ENCODE measurements around the gene SPATA46.

The SPATA46 gene

DNA sequence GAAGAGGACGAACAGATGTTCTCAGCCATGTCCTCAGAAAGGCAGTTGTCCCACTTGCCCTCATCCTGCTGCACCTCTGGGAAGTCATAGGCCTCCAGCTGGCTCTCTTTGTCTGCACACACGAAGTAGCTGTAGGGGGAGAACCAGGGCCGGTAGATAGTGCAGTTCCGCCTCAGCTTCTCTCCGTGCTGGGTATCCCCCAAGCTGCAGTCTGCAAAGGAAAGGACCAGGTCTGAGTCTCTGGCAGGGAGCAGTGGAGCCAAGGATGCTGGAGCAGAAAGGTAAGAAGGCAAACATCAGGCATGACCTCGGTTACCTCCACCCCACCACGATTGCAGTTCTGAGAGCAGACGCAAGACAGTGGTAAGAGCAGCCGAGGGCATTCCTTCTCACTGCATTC, 2.2 kb downstream of the SPATA46 start:
- no peak for DNase-seq (ENCODE audit: low spot score)

DNA sequence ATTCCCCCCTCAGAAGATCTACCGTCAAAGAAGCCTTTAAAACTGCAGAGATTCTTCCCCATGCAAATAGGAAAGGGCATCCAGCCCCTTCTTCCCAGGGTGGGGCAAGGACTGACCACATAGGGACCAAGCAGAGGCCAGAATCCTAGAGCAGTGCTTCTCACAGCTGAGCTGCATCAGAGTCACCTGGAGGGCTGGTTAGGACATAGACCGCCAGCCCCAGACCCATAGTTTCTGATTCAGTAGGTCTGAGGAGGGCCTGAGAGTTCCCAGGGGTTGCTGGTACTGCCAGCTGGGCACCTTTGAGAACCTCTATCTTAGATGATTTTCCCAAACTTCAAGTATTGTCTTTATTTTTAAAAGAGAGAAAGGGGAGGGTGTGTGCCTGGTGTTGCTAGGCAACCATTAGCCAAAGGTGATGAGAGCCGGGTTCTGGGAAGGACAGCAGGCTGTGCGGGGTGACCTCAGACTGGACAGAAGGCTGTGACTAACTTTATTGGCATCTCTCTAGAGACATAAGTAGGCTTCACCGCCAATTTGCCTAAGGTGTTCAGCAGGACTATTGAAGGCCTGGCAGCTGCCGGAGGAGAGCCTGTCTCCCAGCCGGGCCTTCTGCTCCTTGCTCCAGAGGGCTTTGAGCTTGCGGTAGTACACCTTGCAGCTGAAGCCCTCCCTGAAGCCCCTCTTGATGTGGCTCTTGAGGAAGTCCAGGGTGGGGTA, 3.0 kb downstream of the SPATA46 start:
- no peak for DNase-seq (ENCODE audit: low spot score)

DNA sequence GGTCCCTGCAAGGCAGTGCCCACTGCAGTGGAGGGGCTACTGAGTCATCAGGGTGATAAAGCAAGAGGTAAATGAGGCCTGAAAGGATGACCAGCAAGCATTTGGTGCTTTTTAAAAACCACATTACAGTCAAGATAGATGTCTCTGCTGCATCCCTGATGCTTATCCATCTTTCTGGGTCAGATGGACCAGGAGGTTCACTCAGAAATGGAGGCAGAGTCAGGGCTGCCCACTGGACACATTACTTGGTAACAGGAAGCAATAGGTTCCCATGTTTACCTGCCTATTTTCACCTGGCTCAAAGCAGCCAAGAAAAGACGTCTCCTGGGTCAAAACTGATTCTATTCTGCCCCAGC, 3.6 kb downstream of the SPATA46 start:
- no peak for DNase-seq (ENCODE audit: low spot score)

DNA sequence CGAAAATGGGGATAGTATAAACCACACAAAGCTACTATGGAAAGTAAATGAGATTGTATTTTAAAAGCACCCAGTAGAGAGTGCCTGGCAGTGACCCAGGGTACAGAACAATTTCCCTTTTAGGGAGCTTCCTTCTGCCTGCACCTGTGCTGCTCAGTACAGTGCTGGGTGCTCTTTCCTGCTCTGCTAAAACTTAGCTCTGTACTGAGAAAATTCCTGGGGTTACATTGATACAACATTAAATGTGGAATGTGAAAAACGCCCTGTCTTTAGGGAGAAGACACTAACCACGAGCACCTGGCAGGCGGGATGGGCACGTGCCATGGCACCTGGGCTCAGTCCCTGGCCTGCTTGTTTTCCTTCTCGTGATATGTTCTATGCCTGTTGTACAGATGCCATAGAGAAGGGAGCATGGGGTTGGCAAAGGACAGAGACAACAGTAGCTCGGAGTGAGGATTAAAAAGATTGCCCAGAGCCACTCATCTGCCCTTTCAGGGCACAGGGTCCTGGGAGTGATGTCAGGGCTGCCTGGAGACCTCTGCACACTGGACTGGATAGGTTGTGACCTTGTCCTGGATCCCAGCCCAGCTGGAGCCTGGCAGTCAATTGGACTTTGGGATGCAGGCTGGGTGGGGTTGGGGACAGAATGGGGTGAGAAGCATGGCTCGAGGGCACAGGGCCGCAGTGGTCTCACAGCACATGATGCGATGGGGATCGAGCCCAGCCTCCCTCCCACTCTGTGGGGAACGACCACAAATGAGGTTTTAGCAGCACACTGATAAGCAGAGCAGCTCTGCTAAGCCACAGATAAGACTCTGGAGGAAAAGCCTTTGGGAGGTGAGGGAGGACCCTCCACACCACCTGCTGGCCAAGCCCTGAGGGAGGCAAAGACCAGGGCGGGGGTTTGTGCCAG, 4.2 kb downstream of the SPATA46 start:
- no peak for DNase-seq (ENCODE audit: low spot score)

DNA sequence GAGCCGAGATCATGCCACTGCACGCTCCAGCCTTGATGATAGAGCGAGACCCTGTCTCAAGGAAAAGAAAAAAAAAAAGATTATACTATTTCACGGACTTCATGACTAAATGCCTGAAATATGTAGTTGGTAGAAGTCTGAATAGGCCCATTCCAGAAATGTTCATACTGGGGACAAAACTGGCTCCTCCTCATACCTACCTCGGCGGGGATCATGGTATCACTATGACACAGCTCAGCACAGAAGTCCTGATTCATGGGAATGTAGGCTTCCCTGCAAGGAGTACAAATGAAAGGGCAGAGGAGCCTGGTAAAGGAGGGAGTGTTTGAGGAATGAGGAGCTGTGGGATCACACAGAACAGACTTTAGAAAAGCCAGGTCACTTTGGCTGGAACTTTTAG, 5.0 kb downstream of the SPATA46 start:
- DNase-seq (ENCODE audit: low spot score) = no peak

DNA sequence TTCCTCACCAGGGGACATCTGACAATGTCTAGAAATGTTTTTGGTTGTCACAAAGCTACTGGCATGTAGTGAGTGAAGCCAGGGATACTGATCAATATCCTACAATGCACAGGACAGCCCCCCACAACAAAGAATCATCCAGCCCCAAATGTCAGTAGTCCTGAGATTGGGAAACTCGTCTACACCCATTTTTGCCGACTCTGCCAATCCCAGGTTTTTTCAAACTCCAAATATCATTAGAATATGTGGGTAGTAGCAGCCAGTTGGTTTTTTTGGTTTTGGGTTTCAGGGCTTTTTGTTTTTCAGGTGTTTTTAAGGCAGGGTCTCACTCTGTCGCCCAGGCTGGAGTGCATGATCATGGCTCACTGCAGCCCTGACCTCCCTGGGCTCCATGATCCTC, 5.9 kb downstream of the SPATA46 start:
- no peak for DNase-seq (ENCODE audit: low spot score)

DNA sequence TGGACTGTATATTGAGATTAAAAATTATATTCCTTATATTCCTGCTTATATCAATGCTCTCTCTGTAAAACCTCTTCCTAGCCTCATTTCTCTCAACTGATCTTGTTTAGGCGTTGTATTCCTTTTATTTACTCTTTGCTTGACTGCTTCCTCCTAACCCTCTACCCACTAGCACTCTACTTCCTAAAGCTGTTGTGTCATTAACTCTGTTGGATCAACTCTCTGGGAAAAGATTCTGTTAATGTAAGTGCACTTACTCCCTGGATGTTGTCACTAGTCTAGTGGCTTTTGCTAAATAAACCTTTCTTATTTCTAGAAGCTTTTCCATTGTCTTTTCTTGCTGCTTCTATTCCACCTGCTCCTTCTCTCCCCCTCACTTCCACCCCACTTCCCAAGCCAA, 6.5 kb downstream of the SPATA46 start:
- DNase-seq (ENCODE audit: low spot score) = no peak

DNA sequence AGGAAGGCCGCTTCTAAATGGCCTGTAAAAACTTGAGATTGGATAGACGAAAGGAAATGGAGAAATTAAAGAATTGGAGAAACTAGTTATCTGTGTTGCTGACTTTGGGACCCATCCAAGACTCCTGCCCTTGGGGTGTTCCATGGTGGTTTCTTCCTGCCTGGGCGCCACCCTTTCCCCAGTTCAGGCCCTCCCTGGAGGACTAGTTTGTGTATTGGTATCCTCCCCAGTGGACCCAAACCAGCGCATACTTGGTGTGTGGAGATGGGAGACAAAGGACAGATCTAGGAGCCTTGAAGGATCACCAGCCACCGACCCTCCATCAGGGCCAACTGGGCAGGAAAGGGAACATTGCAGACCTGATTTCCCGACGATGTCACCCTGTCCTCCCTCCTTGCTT, 7.1 kb downstream of the SPATA46 start:
- no peak for DNase-seq (ENCODE audit: low spot score)

DNA sequence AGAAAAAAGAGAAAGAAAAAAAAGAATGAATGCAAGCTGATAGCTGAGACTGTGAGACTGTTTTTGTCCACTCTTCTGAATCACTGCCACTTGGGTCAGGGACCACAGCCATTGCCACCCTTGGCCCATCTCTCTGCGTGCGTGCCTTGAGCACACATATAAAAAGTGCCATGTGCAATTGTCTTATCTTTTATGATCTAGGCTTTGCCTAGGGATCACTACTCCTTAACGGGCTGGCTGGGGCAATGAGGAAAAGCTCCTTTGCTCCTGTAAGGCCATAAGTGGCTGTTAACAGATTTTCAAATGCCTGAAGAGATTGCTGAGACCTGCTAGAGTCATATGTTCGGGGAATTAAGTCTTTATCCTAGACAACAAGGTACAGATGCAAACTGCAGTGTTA, 8.2 kb downstream of the SPATA46 start:
- DNase-seq (ENCODE audit: low spot score) = no peak

DNA sequence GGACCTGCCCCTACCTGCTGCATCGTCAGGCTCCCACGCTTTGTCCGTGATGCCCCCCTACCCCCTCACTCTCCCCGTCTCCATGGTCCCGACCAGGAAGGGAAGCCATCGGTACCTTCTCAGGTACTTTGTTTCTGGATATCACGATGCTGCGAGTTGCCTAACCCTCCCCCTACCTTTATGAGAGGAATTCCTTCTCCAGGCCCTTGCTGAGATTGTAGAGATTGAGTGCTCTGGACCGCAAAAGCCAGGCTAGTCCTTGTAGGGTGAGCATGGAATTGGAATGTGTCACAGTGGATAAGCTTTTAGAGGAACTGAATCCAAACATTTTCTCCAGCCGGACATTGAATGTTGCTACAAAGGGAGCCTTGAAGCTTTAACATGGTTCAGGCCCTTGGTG, 8.9 kb downstream of the SPATA46 start:
- no peak for DNase-seq (ENCODE audit: low spot score)

DNA sequence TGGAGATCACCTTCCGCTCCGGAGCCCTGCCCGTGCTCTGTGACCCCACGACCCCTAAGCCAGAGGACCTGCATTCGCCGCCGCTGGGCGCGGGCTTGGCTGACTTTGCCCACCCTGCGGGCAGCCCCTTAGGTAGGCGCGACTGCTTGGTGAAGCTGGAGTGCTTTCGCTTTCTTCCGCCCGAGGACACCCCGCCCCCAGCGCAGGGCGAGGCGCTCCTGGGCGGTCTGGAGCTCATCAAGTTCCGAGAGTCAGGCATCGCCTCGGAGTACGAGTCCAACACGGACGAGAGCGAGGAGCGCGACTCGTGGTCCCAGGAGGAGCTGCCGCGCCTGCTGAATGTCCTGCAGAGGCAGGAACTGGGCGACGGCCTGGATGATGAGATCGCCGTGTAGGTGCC, 9.6 kb downstream of the SPATA46 start:
- no peak for DNase-seq (ENCODE audit: low spot score)

DNA sequence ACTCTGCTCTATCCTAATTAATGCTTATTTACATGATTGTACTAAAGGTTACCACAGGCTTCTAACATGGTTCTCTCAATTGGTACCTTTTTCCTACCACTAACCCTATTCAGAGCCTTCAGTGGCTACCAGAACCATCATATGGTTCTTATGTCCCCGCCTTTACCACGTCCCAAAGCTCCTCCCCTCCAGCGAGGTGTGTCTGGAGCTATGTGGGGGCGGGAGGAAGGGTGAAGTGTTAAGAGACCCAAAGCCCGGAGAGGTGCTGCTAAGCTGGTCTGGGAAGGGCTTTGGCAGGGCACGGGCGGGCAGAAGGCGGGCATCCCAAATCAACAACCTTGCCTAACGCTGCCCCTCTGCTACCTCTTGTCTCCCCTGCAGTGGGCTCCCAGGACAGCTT, 10.0 kb downstream of the SPATA46 start:
- no peak for DNase-seq (ENCODE audit: low spot score)

DNA sequence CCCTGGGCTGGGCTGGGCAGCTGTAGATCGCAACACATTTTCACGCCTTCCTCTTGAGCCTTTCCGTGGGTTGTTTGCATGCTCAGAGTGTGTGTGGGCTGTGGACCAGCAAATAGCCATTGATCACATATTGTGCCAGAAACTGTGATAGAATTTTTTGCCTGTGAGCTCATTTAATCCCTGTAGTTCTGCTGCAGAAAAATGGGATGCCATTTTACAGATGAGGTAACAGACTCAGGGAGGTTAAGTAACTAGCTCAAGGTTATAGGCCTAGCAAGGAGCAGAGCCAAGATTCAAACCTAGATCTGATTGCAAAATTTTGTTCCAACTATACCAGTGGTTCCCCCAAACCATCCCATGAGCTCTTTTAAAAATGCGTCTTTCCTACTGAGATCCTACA, 10.5 kb downstream of the SPATA46 start:
- DNase-seq (ENCODE audit: low spot score) = no peak

DNA sequence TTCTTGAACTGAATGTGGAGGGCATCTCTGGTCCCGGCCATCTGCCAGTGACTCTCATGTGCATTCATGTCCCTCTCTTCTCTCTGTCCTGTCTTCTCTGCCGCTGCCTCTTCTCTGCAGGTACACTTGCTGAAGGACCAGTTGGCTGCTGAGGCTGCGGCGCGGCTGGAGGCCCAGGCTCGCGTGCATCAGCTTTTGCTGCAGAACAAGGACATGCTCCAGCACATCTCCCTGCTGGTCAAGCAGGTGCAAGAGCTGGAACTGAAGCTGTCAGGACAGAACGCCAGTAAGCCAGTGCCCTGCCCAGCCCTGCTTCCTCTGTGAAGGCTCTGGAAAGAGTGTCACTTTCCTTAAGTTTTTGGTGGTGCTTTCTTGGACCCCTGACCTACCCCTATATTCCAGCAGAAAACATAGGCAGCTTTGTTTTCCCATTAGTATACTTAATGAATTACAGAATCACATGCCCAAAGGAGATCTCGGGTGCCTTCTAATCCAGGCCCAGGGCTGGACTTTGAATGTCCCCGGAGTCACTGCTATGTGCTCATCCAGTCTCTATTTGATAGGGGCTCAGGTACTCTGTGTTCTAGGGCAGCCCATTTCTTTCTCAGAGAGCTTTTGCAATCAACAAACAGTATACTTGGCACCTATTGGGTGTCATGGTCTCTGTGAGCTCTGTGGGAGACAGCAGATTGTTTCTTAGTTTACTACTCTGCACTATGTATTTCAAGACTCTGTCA, 11.2 kb downstream of the SPATA46 start:
- no peak for DNase-seq (ENCODE audit: low spot score)

DNA sequence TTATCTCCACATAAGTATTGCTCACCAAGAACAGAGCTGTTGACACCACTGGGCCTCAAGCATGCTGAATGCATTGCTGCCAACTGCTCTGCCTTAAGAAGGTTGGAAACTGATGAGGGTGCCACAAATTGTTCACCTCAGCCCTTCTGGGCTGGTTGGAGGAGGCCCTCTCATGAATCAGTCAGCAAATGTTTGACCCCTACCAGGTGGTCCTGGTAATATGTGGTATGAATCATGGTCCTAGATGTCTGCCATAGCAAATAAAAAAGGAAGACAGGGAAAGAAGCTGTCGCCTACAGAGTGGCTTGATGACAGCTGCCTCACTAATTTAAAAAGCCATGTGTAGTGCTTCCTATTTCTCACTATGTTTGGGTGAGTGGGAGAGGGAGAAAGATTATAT, 12.2 kb downstream of the SPATA46 start:
- DNase-seq (ENCODE audit: low spot score) = no peak

DNA sequence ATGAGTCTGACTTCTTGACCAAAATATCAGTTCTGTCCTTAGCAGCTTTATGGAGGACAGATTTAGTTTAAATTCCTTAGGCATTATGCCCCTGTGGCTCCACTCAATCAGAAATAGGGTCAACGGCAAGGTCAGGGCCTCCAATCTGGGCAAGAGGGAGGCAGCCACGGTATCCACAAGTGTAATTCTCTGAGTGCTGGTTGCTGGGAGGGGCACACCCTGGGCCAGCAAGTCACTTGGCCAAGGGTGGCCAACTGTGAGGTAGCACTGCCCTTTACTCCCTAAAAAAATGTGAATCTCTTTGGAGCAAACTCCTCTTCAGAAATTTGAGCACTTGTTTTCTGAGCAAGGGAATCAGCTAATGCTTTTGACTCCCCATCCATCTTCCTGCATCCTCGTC, 12.8 kb downstream of the SPATA46 start:
- DNase-seq (ENCODE audit: low spot score) = no peak

DNA sequence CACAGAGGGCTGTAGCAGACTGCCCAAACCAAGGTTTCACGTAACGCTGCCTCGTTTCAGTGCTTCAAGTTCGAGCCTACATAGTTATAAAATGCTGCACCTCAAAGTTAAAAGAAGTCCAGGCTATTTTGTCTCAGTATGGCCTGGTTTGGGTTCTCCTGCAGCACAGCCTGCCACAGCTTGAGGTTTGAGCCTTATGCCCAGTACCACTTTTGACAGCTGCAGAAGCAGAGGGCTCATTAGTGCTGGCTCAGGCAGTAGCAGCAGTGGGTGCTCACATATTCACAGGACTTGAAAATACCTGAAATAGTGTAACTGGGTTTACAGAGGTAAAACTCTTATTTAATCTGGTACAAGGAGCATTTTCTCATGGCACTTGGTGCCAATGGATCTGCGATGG, 15.3 kb downstream of the SPATA46 start:
- no peak for DNase-seq (ENCODE audit: low spot score)

DNA sequence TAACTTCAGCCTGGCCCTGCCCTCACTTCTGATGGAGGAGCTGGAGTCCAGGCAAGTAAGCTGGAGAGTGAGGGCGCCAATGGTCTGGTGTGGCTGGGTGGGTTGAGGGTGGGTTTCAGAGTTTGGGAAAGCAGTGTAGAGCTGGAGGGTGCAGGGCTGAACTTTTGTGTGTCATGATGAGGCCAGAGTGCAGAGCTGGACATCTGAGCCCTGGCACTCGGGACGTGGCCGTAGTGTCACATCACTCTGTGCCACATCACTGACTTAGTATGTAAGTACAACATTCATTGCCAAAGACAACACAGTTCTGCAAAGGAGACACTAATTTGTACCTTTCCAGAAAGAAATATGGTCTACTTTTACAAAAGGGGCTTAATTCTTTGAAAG, 15.8 kb downstream of the SPATA46 start:
- DNase-seq (ENCODE audit: low spot score) = no peak

DNA sequence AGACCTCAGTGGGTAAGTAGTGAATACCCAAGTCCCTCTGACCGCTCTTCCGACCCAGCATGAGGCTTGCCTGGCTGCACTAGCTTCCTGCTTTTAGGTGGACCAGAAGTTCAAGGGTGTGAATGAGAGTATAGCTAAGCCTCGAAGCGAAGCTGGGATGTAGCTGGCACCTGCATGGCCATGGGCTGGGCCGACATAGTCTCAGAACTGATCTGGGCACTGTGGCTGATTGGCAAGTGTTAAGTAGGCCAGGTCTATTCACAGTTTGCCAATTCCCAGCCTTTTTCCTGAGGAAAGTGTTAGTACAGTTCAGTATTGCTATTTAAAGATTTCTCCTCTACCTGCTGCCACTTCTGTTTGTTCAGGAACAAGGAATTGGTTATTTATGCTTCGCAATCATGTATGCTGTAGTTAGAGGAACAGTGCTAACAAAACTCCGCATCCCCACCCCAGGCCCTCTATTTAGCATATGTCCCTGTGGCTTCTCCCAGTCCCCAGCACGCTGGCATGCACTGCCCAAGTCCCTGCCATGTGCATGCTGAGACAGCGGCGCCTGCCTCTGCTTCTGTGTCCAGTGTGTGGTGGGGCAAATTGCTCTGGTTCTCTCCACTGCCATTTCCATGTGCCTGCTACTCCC, 16.3 kb downstream of the SPATA46 start:
- no peak for DNase-seq (ENCODE audit: low spot score)

DNA sequence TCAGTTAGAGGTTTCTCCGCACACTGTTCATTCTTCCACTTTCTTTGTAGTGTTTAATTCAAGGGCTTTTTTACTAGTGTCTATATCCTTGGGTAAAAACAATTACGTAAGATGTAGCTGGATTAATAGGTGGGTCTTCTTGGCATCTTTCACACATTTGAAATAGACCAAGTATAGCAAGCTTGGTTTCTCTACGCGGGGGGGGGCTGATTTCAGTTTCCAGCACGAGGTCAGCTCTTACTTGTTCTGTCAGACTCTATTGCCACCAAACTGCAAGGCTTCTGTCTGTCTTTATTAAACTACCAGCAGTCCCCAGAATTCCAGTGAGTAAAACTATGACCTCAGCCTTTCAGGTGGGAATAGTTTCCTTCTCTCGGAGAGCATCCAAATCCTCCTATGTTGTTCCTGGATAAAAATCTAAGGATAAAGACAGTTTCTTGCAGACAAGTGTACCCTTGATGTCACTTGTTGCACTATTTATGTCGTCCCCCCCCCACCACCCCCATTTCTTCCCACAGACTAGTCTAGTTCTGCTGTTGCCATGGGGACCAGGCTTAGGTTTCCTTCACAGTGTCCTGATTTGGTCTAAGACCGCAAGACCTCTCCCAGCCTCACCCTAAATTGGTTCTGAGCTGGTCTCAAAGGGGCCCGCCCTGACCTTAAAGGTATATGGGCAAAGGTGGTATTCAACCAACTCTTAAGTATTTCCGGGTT, 17.0 kb downstream of the SPATA46 start:
- DNase-seq (ENCODE audit: low spot score) = no peak

DNA sequence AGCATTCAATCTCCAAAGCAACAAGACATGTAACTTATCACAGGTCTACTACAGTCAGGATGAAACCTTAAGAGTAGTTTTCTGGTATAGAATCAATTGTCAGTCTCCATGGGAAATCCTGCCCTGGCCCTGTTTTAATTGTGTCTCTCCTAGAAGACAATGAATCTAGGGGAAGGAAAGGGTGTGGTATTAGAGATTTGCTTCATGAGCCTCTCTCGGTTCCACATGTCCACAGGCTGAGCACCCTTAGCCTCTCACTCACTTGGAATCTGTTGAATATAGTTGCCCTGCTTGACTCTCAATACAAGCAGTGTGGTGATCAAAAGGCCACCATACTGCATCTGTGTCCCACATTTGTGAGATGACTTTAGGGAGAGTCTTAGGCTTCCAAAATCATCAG, 17.7 kb downstream of the SPATA46 start:
- DNase-seq (ENCODE audit: low spot score) = no peak

Data from hematopoietic multipotent progenitor cell treated with erythropoietin and hydrocortisone succinate and interleukin-3 and kit ligand, for 17 days (in vitro differentiated cells).